ENCODE measurements around the gene IRF7.

GRCh38 chr11:569158-569885, 46.4 kb downstream of the IRF7 start:
- TF ChIP-seq CTCF (IDR thresholded peaks at IDR 0.05 in 2 of 3, conservative IDR thresholded peaks at IDR 0.05 in 1 of 3; ENCODE audit: borderline replicate concordance in 1 of 3, insufficient read depth in 1 of 3, low read depth in 2 of 3, low read length in 2 of 3): no peak
- TF ChIP-seq RAD21 (IDR thresholded peaks at IDR 0.05; ENCODE audit: low read depth): no peak
- no peak for TF ChIP-seq YY1 (IDR thresholded peaks at IDR 0.05; ENCODE audit: extremely low read depth, insufficient replicate concordance, low read depth, low read length)
- TF ChIP-seq EZH2 (IDR thresholded peaks at IDR 0.05): no peak
- no peak for TF ChIP-seq ATF3 (IDR thresholded peaks at IDR 0.05)
